ENCODE measurements around the gene RCL1. TPM values are rescaled to one million over a fixed set of nuclear protein-coding genes. Genes with fewer than 3 reads are reported as not detected.
A peak's percentile ranks its signal among the peaks of the same experiment; 100 is the strongest.

RCL1 gene
- total RNA-seq, 2 donors from 2014 or later, result 6.0 to 10.1 TPM

- intact Hi-C loops (cut with DNase I), result no loop called here
- peak in 1 of 2 donors; percentile 81 for ATAC-seq
- no peak for DNase-seq
These were observed 40.2 kb downstream of the RCL1 start for GRCh38 chr9:4832786-4833579.

DNA sequence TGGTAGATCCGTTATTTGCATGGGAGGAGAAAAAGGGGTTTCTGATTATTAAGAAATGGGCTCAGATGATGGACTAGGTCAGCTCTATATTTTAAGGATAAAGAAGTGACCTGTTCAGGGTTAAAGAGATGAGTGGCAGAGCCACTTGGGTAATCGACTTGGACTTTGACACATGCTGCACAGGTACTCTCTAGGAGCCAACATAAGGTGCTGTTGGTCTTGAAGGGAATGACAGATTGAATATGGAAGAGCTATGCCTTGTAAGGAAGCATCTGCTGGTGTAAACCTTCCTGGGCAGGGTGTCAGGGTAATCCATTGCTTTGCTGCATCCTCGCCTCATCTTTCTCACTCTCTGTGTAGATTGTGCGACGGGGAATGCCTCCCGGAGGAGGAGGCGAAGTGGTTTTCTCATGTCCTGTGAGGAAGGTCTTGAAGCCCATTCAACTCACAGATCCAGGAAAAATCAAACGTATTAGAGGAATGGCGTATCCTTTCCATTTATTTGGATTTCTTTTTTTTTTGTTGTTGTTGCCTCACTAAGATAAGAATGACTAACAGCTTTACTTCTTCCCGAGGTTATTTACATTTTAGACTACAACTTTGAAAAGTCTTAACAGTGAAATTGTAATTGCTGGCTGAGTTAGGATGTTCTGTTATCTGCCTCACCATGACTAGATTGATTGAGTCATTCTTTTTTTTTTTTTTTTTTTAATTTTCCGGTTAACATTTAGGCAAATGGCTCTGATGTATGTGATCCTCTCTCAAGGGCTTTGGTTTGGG lies 41.2 kb downstream of the RCL1 start:
- intact Hi-C loops (cut with DNase I), result no loop called here
- no peak for DNase-seq
- ATAC-seq, result no peak

DNA sequence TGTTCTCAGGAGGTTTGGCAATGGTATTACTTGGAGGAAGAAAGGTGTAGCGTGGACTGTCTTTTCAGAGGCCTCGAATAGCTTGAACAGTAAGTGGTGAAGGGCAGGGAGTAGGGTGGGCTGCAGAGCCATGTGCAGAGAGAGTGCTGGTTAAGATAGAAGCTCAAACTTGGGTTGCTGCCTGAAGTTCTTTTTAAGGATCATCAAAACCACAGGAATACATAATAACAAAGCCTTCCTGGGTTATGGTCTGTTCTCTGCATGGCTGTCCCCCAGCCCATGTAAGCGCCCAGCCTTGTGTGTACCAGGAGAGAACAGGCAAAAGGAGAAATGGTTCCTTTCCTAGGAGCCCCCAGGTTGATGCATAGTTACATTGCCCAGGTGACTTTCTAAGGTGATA lies 43.9 kb downstream of the RCL1 start:
- intact Hi-C loops (cut with DNase I), result no loop called here
- ATAC-seq (no peak), DNase-seq (no peak)

DNA sequence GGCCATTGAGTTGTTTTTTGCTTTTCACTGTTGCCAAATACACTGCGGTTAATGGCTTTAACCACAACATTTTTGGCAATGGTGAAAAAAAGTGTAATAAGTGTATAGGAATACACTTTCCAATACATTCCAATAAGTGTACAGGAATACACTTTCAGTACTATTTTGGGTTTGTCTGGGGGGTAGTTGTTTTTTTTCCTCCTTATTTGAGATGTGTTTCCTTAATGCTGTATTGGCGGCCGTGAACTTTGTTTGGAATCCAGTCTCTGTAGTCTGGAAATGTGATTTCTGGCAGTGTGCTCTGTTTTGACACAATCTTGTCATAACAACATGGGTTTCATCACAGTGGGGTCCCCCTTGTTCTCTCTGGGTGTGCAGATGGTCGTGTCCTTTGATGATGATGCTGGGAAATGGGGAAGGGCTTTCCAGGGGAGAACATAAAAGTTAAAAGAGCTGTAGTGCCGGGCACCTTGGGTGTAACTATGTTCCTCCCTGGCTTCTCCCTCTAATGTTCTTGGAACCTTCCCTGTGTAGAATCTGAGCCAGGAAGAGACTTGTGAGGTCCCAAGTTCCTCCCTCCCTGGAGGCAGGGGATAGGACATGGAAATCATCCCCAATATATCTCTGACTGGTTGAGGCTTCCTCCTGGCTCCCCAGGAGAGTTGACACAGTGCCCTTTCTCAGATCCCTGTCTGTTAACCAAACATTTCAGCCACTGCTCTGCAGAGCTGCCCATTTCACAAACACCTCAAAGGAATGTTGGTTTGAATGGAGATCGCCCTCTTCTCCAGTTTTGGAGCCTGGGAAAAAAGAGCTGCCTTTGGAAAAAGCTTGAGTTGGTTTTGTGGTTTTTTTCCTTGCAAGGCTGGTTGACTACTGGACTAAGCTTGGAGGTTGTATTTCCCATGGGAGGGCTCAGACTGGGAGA lies 44.8 kb downstream of the RCL1 start:
- ATAC-seq, result peak; percentile 26 to 56
- intact Hi-C loops (cut with DNase I), result no loop called here
- DNase-seq, result no peak

DNA sequence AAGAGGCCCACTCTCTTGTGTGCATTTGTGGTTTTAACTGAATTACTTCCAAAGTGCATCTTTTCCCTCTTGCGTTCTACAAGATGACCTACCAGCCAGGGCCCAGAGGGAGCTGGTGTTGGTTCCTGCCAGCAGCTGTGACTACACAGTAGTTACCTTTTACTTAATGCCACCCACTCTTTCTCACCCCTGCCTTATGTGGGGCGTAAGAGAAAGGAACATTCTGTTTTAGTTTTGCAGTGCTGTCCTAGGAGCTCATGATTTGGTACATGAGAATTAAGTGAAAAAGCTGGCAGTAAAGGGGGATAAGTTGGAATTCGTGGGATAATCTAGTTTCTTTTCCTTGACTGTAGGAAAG lies 45.4 kb downstream of the RCL1 start:
- intact Hi-C loops (cut with DNase I), result no loop called here
- ATAC-seq, result peak; percentile 10 to 56
- DNase-seq, result no peak

DNA sequence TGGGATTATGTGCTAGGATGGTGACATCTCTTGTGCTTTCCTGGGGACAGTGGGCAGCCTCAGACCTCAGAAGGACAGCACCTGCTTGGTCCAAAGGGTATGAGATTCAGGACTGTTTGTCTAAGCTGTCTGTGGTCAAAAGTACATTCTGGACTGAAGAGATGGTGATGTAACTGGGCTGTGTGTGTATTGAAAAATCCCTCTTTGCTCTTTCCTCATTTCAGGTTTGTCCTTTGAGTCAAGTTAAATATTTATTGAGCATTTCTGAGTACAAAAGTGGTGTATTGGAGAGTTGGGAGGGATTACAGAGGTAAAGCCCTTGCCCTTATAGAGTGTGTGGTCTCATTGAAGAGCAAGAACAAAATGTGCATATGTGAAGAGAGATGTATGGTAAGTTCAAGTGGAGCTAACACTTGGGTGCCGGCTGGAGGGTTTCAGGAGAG lies 46.7 kb downstream of the RCL1 start:
- intact Hi-C loops (cut with DNase I), result no loop called here

GRCh38 chr9:4840018-4840417 lies 47.3 kb downstream of the RCL1 start:
- intact Hi-C loops (cut with DNase I), result no loop called here
- no peak for DNase-seq
- ATAC-seq, result no peak

More for the DNA sequence above, 46.7 kb downstream of the RCL1 start:
- ATAC-seq, result no peak
- DNase-seq, result no peak

DNA sequence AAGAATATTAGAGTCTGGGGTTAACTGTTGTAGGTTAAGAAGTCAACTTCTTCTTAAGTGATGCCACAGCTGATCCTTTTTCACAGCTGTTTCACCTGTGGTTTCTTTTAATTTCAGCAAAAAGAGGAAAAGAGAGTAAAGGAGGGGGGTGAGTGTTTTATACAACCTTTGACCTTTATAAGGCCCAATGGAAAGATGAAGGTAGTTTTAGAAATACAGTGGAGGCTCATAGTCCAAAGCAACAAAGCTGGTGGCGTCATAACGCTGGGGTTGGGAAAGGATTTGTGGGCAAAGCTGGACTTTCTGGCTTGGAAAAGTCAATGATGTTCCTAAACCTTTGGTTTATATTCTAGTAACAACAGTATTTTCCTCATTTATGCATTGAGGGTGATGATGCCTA lies 49.5 kb downstream of the RCL1 start:
- intact Hi-C loops (cut with DNase I), result no loop called here
- DNase-seq, result no peak
- ATAC-seq, result no peak

GRCh38 chr9:4842734-4843133 lies 50.0 kb downstream of the RCL1 start:
- ATAC-seq, result peak in 1 of 2 donors; percentile 19
- intact Hi-C loops (cut with DNase I), result no loop called here

GRCh38 chr9:4844056-4844838 lies 51.5 kb downstream of the RCL1 start:
- DNase-seq (no peak), ATAC-seq (no peak)
- intact Hi-C loops (cut with DNase I), result no loop called here

More at GRCh38 chr9:4842734-4843133, 50.0 kb downstream of the RCL1 start:
- no peak for DNase-seq

DNA sequence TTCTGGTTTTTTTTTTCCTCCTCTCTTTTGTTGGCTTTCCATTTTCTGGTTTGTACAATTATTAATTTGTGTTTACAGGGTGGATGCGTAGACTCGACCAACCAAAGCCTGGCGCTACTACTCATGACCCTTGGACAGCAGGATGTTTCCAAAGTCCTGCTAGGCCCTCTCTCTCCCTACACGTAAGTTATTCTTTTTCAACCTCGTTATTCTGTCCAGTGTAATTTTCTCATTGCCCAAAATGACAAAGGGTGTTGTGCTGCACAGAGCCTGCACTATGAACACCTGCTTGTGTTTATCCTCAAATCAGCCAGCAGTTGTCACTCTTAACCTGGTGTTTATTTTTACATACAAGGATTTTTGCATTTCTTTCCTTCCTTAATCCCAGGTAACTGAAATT lies 56.6 kb downstream of the RCL1 start:
- intact Hi-C loops (cut with DNase I), result no loop called here
- DNase-seq (no peak), ATAC-seq (no peak)

DNA sequence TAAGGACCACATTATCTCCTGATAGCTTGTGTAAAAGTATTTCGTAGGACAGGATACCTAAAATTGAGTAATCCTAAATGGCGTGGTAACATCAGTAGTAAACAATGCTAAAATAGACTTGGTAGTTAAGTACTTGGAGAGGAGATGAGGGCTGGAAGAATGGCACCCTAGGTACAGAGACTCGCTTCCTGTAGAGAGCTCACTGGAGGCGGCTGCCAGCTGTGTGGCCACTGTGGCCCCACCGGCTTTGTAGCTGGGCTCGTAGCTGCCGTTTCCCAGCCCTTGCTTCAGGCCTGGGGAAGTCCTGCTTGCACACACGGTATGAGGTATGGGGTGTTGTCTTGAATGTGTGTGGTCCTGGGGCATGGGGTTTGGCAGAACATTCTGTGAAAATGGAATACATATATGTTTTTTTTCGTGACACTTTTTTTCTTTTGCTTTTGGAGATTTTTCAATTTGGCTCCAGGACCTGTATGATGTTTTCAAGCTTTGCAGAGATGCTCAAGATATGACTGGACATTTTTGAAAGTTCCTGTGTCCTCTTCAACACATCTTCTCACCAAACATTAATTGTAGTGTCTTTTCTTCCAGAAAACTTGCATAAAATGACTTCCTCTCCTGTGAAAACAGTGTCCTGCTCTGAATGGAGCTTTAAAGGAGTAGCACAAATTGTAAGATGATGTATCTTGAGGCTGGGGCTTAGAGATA lies 58.0 kb downstream of the RCL1 start:
- ATAC-seq, result peak in 1 of 2 donors; percentile 37

GRCh38 chr9:4852419-4852818 lies 59.7 kb downstream of the RCL1 start:
- ATAC-seq, result no peak
- no peak for DNase-seq
- intact Hi-C loops (cut with DNase I), result no loop called here

More for the DNA sequence above, 58.0 kb downstream of the RCL1 start:
- intact Hi-C loops (cut with DNase I), result no loop called here
- no peak for DNase-seq

DNA sequence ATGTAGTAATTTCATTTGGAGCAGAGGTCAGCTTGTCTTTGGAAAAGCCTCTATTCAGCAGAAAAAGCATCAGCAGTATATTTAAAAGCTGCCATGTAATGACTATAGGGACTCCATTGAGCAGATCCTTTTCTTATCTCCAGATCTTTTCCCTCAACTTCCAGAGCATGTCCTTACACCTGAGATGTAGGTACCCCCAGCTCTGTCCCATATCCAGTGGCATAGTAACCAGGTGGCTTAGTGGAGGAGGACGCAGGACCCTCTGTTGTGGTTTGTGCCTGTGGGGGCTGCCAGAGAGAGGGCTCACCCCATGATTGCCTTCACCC lies 61.5 kb downstream of the RCL1 start:
- DNase-seq (no peak), ATAC-seq (no peak)
- intact Hi-C loops (cut with DNase I), result no loop called here

GRCh38 chr9:4855841-4856240 lies 63.1 kb downstream of the RCL1 start:
- ATAC-seq, result peak; percentile 27 to 88
- intact Hi-C loops (cut with DNase I), result no loop called here
- DNase-seq, result peak; percentile 42

DNA sequence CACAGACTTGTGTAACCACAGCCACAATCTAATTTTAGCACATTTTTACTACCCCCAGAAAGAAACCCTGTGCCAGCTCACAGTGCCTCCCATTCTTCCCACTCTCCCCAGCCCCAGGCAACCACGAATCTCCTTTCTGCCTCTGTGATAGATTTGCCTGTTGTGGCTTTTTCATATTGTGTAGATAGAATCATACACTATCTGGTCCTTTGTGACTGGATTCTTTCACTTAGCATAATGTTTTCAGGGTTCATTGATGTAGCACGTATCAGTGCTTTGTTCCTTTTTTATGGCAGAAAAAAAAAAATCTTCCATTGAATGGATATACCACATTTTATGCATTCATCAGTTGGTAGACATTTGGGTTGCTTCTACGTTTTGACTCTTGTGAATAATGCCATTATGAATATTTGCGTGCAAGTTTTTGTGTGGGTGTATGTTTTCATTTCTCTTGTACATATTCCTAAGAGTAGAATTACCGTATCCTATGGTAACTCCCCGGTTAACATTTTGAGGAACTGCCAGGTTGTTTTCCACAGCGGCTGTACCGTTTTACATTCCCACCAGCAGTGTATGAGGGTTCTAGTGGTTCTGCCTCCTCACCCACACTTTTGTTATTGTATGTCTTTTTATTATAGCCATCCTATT lies 64.5 kb downstream of the RCL1 start:
- DNase-seq, result no peak
- intact Hi-C loops (cut with DNase I), result no loop called here
- no peak for ATAC-seq

DNA sequence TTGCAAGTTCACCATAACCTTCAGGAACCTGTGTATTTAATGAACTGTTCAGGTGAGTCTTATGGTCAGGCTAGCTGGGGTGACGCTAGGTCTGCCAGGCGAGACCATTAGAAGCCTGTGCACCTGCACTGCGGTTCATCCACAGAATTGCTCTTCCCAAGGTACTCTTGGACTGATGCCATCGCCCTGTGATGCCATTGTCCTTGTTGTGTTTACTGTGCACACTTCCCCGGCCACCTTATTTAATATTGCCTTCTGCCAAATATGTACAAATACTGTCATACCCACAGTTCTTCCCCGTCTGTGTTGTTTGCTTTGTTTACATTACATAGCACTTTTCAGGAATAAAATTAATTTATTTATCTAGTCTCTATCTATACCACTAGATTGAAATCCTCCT lies 66.3 kb downstream of the RCL1 start:
- ATAC-seq, result no peak
- intact Hi-C loops (cut with DNase I), result no loop called here

GRCh38 chr9:4860383-4860782 lies 67.6 kb downstream of the RCL1 start:
- DNase-seq (no peak), ATAC-seq (no peak)
- intact Hi-C loops (cut with DNase I), result no loop called here

More for the DNA sequence above, 66.3 kb downstream of the RCL1 start:
- DNase-seq, result no peak
